Embryonic facial prominence (tissue), 1 donor: ENCODE results near the gene TPX2.

Source experiments
- DNase-seq: peaks from one replicate; pipeline ENCODE4 v3.0.0-alpha.2; 2016; ENCODE audit errors: extremely low spot score

The TPX2 gene

DNA sequence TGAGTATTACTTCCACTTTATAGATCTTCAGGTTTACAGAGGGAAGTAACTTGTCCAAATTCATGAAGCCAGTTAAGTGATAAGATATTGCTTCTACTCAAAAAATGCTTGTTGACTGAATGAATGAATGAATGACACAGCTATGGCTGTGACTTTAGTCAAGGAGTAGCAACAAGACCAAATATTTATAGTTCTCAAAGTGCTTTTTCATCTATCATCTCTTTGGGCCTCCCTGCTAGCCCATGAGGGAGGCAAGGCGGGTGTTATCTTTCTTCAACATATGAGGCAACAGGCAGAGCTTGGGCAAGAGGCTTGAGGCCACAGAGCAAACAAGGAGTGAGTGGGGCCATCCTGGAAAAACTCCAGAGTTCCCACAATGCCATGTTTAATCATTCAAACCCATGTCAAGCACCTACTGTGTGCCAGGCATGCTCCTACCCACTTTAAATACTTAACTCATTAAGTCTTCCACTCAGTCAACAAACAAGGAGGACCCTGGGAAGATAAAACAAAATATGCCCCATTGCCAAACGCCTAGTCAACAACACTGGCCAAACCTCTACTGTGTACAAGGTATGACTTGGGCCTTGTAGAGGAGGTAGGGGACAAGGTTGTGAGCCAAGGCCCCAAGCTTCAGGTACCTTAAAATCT is 32.4 kb upstream of the TPX2 start:
- no peak for DNase-seq

DNA sequence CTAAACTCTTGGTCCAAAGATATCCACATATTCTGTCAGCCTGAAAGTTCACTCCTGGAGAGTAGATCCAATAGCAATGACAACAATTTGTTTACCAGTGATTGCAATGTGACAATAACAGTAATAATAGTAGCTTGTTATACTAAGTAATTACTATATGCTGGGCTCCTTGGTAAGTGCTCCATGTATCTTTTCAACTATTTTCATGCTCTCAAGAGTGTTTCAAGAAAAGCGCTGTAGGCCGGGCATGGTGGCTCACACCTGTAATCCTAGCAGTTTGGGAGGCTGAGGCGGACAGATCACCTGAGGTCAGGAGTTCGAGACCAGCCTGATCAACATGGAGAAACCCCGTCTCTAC is 31.9 kb upstream of the TPX2 start:
- DNase-seq = no peak

DNA sequence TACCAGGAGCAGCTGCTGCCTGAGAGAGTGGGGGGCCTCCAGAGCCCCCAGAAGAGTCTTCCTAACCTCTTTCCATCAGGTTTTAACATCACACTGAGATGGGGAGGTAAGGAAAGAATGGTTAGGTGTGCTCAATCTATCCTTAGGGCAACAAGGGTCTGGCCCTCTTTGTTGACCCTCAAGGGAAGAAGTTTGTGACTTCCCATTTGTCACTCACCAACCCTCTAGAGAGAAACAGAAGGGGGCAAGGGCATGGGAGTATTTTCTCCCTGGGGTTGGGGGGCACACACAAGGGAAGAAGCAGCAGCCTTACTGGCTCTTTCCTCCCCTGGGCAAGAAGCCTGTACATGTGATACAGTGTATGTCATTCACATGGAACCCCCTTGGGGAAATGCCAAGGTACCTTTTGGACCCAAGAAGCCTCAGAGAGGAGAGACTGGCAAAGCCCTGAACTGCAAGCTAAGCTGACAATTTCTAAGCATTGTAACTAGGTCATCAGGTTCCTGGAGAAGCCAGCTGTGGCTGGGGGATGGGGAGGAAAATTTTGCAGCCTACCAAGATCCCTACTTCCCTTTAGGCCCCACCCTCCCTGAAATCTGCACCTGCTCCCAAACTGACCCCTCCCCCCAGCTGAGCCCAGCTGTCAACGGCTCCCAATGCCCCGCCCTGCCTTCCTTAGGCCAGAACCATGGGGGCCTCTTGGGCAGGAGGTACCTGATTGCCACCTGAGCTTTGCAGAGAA is 30.9 kb upstream of the TPX2 start:
- DNase-seq = no peak

DNA sequence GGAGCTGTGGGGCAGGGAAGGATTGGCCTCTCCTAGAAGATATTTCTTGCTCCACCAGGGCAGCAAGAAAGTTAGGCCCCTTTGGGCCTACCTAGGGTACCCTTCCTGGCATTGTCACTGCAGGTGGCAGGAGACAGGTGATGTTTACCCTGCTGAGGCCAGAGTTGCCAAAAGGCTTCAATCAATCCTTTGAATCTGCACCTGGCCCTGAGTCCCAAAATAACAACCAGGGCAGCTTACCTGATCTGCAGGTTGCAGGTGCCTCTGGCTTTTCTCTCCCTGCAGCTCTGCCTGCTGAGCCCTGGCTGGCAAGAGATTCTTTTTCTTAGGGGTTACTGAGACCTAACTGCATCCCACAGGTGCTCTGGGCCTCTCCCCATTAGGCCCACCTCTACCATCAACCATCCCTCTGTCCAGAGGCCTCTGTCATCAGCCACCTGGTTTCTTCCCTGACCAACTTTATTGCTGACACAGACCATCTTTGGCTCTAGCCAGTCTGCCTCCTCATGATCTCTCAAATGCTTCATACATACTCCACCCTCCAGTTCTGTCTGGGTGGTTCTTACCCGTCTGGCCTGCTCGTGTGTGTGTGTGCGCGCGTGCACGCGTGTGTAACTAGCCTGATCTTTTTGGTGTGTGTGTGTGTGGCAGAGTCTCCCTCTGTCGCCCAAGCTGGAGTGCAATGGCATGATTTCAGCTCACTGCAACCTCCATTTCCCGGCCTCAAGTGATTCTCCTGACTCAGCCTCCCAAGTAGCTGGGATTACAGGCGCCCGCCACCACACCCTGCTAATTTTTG is 30.2 kb upstream of the TPX2 start:
- DNase-seq = no peak

DNA sequence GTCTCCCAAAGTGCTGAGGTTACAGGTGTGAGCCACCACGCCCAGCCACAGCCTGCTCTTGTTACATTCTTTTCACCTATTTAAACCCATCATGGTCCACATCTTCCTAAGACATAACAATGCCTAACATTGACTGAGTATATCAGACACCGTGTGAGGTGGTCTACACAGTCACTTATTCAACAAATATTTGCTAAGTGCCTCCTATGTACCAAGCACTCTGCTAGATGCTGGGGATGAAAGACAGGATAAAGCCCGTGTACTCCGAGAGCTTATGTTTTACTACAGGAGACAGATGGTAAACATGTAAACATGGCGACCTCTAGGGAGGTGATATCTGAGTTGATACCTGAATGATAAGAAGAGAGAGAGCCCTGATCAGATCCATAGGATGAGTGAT is 29.2 kb upstream of the TPX2 start:
- DNase-seq = no peak

DNA sequence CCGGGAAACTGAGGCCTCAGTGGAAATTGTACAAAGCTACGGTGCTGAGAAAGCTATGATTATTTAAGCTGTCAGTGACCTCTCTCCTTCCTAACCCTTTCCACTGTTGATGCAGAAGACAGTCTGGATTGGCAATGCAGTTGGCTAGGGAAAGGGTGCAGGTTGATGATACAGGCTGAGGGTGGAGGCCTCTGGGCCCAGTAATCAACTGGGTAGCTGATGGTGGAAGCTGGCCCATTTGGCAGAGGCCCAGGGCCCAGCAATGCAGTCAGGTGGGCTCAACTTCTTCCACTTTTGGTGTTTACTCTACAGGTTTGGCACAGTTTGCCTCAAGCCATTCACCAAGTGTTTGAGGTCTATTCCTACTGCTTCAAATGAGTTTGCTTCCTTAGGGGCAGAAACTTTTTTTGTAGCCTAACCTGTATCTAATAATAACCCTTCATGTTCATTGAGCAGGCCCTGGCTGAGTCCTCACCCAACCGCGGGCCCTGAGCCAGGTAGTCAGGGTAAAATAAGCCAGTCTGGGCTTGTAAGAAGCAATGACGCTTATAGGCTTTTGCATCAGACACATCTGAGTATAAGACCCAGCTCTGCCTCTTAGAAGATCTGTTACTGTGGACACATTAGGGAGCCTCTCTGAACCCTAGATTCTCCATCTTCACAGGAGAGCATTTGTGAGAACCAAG is 28.5 kb upstream of the TPX2 start:
- no peak for DNase-seq

DNA sequence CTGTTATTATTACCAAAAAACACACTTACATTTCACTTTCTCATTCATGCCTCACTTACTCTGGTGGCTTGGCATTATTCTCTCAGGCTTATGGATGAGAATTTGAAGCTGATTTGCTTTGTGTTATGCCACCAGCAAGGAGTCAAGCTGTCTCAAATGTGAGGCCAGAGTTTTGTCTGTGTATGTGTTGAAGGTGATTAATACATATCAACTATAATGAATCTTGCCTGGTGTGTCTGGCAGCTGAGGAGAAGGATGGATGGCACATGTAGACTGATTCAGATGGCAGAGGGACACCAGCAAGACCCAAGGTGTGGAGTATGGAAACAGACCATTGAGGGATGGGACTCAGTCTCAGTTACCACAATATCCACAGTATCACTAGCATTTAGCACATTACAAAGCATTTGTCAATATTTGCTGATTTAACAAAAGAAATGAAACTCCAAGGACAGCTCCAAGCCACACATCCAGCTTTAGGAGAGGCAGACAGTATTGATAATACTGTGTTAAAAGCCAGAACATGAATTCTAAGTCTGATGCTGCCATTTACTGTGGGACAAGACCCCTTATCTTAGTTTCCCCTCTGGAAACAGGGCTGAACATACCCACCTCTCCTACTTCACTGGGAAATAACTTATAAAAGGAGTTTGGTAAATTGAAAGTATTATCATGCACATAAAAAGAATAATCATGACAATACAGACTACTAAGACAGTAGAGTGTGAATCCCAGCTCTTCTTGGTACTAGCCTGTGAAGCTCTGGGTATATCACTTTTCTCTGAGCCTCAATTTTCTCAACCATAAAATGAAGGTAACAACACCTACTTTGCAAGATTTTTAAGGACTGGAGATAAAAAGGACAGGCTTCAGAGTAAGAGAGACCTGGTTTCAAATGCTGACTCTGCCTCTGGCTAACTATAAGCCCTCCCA is 27.6 kb upstream of the TPX2 start:
- DNase-seq = no peak

DNA sequence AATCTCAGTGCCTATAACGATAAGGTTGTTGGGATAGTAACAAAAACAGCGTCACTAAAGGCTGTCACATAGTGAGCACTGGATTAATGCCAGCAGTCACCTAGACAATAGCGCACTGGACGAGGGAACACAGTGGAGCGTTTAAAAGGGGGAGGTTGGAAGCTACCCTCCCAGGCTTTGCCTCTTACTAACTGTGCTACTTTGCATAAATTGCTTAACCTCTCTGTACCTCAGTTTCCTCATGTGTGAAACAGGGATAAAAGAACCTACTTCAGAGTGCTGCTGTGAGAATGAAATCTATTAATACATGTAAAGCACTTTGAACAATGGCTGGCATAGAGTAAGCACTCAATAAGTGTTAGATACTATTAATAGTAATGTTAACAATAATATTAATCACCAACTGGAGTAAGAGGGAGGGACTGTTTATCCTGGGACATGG is 27.0 kb upstream of the TPX2 start:
- no peak for DNase-seq

DNA sequence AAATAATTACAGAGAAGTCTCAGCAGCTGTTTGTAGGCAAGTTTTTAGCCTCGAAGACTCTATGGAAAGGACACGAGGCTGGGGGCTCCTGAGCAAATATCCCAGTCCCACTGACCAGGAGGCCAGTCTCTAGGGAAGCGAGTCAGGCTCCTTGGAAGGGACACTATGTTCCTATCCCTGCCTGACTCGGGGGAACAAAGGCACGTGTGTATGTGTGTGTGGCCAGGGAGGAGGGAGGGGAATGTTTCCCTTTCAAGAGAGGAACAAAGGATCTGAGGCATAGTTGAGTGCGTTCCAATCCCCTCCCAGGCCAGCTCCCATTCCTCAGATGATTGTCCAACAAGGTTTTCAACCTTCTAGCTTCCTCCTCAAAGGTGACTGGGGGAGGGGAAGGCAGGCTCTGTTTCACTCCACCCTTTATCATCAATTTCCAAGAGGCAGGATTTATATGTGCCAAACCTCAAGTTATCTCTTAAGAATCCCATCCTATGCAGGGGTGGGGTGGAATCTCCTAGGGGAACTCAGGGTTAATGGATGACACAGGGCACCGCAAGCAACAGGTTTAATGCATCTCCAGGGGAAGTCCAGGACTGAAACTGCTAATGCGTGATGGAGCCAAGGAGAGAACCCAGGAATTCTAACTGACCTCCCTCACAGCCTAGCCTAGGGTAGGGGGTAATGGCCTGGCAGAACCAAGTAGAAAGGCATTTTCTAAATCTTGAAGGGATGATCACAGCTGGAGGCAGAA is 26.4 kb upstream of the TPX2 start:
- DNase-seq = no peak

DNA sequence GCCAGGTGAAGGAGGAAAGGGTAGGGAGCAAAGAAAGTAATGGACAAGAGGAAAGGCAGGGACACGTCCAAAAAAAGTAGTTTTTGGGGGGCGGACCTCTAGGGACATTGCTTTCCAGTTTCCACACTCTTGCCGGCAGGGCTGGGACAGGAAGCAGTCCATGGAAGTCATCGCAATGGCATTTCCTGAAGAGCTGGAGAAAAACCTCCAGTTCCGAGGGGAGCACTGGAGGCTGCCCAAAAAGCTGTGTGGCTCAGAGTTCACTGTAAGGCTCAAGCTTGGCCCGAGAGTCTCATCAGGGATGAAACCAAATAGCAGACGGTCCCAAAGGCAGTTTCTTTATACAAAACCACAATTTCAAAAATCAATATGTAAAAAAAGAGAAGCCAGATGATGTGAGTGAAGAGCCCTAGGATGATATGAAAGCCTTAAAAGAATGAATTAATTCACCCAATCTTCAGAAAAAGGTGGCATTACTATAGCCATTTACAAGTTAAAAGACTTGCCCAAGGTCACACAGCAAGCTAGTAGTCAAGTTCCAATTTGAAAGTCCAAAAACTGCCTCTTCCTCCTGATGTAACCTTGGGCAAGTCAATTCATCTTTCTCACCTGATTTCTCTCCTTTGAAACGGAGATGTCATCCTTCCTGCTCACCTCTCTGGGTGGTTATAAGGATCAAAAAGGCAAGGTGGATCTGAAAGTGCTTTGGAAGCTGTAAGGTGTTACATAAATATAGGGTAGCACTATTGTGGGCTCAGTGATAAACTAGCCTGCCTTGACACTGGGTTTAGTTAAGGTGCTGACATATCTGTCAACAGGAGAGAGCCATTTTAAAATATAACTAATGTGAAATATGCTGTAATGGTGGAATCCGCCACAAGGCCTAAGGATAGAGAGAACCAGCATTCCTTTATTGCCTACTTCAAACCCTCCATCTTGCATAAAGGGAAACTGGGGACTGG is 25.5 kb upstream of the TPX2 start:
- DNase-seq = no peak

DNA sequence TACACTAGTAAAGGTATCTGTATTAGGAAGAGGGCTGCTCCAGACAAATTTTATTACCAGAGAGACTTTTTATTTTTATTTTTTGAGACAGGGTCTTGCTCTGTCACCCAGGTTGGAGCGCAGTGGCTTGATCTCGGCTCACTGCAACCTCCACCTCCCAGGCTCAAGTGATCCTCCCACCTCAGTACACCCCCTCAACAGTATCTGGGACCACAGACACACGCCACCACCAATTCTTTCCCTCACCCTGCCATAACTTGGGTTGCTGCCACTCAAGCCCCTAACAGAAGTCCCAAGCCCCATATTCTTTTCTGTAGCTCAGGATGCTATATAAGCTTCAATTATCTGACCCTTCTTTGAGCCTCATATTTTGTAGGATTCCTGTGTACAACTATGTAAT is 23.3 kb upstream of the TPX2 start:
- DNase-seq = no peak

DNA sequence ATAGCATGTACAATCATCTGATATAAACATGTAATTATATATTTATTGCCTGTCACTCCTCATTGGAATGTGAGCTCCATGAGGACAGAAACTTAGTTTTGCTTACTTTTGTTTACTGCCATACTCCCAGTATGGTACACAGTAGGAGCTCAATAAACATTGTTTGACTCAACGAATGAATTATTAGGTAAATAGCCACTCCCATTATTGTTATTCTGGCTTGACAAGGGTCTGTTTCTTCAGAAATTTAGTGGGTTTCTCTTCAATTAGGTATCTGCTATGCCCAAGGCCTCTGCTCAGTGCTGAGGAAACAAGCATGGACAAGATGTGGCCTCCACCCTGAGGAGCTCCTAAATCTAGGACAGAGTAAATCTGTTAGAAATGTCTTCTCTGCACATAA is 22.7 kb upstream of the TPX2 start:
- no peak for DNase-seq

DNA sequence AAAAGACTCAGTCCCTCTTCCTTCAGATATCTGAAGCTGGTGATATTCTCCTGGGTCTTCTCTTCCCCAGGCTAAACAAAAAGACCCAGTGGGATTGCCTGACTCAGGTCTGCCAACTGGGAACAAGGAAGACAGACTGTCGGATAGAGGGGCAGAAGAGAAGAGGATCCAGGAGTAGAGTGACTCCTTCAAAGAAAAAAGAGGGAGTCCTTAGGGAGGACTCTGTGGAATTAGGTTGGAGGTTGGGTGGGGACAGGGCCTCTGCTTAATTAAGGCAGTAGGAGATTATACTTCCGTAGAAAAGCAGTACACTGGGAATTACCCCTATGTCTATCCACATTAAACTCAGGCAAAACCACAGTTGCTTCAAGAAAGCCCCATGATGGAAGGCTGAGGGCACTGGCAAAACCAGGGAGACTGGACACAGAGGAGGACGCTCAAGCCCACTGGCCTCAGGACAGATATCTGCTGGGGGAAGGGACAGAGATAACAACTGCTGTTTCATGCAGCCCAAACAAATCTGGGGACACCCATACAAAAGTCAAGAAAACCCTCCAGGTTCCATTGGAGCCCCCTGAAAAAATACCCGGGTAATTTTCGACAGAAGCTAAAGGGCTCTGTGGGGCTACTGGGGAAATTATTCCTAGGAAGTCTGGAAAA is 22.1 kb upstream of the TPX2 start:
- DNase-seq = no peak

DNA sequence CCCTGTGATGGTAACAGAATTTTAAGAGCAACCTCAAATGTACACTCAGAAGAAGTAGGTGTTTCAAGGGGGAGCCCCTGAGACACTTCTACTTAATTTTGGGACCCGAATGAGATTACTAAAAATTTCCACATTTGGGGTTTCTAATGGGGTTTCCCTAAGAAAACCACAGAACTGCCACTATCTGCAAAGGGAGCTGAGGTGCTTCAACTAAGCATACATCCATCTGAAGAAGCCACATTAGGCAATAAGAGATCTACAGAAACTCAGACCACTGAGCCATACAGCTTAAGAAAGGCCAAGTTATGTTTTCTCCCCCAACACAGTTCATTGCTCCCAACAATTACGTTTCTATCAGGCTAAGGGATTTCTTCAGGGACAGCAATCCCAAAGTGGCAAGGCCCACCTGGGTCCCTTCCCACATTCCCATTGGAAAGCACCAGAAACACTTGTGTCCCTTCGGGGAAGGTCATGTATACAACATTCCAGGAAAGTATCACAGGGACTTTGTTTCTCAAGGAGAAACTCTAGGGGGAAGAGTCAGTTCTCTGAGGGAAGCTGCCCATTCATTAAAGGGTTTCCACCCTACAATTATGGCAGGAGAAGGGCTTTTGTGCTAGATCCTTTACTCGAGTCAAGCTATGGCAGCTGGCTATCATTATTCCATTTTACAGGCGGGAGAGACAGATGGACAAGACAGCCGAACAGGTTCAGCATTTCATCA is 21.4 kb upstream of the TPX2 start:
- DNase-seq = no peak

DNA sequence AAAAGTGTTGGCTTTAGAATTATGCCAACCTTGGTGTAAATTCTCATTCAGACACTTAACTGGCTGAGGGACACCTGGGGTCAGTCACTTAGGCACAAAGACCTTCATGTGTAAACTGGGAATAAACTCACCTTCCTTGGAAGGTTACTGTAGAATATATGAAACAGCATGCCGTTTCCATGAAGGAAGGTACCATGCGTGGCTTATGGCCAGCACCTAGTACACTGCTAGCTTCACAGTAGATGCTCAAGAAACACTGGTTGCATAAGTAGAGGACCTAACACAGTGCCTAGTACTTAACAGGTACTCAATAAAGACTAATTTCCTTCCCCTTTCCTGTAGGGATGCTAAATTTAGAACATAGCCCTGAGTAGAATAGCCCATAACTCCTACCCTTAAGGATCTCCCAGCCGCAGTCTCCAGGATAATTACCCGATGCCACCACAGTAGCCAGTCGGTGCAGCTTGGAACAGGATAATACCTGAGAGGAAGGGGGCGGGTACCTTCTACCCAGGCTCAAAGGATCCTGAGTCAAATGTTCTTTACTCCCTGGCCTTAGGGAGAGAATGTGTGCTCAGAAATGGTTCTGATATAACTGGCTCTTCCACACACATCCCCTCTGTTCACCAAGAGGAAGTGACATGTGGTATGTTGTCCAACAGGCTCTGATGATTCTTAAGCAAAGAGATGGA is 20.0 kb upstream of the TPX2 start:
- no peak for DNase-seq

DNA sequence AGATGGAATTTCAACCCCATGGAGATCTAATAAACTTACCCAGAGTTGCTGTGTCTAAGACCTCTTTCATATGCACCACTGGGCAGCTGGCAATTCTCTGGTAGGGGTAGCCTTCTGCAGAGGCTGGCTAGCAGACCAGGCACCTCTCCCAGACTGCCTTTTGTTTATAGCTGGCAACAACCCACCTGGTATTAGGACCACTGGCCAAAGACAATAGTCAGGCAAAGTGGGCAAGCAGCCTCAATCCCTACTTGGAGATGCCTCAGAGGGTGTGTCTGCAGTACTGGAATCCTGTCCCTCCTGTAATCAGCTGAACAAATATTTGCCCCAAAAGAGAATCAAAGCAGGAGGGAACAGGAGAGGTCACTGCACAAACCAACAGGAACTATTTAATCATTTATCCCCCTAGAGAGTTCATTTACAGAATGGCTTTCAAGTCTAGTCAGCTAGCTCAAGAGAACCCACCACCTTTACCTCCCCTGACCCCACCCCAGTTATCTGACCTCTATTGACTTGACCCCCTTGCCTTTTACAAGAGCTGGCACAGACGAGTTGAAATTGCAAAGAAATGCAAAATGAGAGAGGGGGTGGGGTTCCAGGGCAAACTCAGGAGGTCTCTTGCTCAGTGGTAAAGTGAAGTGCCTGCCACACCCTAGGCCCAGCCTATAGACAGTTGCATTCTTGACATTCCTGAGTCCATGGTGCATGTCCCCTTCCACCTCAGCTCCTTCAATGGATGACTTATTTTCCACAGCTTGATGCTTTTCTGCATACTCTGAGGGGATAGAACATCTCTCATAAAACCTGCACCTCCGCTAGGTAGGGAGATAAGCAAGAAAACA is 19.2 kb upstream of the TPX2 start:
- no peak for DNase-seq
